OCI-LY7 (cell line): ENCODE results near the gene CFAP70.

ENCODE experiments used
- CTCF ChIP-seq: fragments of 200-600 bp; sonication (generic); conservative IDR thresholded peaks from 2 replicates; pipeline ENCODE4 v1.5.1; 2014; ENCODE audit warnings: mild to moderate bottlenecking, antibody characterized with exemption, low read length, moderate library complexity, mixed read lengths
- EZH2phosphoT487 ChIP-seq: fragments of 200-600 bp; sonication (generic); IDR thresholded peaks from 2 replicates; pipeline ENCODE4 v1.6.1; 2018; ENCODE audit warnings: low read depth, borderline replicate concordance, mild to moderate bottlenecking, mixed run types, antibody characterized with exemption, low read length, moderate library complexity, mixed read lengths

GRCh38 chr10:73408061-73408460, 49.4 kb upstream of the CFAP70 start:
- TF ChIP-seq CTCF (no peak), EZH2phosphoT487 (no peak)
